Measurements from ENCODE around the gene NEURL3.
"Not testable (repeated sequence)": the region's sequence is repeated elsewhere in the genome, so short reads cannot be mapped to it uniquely, and the experiment has no call there.

NEURL3 gene

DNA sequence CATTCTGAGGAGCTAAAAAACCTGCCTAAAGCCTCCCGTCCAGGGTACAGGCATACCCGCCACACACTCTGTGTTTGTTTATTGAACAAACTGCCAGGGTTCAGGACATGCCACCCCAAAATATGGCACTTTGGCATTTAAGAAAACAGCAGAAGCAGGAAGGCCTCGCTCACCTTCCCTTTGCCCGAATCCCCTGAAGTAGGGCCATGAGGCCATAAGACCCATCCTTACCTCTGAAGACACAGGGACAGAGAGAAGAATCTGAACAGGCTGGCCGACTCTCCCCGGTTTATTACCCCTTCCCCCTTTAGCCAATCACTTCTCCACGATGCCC lies 1.7 kb upstream of the NEURL3 start:
- no peak for DNase-seq (ENCODE audit: low read depth in 2 of 2)

DNA sequence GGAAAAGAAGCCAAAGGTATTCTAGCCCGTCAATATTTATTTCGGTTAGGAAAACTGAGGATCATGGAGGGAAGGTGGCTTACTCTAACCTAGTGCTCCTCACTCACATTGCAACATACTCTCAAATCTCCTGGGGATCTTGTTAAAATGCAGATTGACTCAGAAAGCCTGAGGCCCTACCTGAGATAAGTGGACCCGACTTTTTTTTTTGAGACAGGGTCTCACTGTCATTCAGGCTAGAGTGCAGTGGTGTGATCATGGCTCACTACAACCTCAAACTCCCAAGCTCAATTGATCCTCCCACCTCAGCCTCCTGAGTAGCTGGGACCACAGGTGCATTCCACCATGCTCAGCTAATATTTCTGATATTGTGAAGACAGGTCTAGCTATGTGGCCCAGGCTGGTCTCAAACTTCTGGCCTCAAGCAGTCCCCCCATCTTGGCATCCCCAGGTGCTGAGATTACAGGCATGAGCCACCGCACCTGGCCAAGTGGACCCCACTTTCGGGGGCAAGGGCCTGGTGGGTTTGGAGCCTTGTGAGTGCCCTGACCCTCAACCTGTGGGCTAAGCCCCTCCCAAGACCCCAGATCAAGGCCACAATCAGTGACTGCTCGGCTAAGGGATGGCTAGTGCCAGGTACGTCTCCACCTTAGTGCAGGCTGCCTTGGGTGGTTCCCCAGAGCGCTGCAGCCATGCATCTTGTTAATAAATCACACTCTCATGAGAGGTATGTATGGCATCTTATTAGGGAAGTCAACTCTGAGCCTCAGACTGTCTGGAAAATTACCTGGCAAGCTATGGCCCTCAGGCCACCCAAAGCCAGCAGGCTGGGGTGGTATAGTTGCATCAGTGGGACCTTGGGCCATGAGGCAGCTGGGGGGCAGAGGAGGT lies 1.1 kb upstream of the NEURL3 start:
- DNase-seq (ENCODE audit: low read depth in 2 of 2) = no peak

DNA sequence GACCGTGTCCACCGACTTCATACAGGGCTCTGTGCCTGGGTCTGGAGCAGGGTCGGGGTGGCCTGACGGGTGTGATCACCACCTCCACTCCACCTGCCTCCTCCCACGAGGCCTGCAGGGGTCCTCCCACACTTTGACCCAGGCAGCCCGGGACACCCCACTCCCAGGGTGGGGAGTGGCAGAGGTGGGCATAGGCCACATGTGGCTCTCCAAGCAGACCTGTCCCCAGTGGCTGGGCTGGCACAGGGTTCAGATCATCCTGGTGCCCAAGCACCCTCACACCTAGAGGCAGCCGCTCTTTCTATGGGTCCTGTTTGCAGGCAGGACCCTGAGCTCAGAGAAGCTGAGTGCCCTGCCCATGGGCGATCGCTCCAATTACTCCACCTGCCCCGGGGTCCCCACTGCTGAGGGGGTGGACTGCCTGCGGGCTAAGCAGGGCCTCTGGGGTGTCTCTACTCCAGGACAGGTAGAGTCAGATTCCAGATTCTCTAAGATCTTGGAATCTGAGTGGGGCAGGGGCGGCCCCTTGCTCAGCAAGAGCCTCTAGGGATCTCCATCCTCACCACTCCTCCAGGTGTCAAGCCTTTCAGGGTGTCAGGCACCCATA lies 1.4 kb downstream of the NEURL3 start:
- DNase-seq (ENCODE audit: low read depth in 2 of 2) = no peak

DNA sequence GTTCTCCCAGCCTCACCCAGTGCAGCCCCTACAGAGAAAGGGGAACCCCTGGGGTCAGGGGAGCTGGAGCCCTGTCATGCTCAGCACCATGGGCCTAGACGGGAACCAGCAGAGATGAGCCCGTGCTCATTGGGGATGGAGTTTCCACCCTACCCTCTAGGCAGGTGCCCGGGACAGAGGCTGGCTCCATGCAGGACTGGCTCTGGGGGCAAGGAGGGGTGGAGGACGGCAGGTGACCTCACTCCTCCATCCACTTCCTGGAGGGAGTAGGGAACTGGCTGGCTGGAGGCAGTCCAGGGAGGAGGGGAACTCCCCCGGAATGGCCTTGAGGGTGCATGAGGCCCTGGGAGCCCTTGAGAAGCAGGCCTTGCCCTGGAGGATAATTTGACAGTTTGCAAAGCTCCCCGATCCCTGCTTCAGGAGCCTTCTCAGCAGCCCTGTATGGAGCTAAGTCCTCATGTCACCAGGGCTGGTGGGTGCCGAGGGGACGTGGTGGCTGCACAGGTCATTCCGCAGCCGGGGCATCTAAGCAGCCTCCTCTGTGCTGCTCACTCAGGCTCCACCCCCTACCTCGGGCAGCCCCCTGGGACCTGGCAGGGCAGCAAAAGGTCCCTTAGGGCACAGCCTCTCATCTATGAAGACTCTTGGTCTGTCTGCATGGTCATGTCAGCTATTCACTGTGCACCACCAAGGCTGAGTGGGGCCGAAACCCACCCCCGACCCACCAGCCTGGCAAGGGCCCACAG lies 2.1 kb downstream of the NEURL3 start:
- no peak for DNase-seq (ENCODE audit: low read depth in 2 of 2)

DNA sequence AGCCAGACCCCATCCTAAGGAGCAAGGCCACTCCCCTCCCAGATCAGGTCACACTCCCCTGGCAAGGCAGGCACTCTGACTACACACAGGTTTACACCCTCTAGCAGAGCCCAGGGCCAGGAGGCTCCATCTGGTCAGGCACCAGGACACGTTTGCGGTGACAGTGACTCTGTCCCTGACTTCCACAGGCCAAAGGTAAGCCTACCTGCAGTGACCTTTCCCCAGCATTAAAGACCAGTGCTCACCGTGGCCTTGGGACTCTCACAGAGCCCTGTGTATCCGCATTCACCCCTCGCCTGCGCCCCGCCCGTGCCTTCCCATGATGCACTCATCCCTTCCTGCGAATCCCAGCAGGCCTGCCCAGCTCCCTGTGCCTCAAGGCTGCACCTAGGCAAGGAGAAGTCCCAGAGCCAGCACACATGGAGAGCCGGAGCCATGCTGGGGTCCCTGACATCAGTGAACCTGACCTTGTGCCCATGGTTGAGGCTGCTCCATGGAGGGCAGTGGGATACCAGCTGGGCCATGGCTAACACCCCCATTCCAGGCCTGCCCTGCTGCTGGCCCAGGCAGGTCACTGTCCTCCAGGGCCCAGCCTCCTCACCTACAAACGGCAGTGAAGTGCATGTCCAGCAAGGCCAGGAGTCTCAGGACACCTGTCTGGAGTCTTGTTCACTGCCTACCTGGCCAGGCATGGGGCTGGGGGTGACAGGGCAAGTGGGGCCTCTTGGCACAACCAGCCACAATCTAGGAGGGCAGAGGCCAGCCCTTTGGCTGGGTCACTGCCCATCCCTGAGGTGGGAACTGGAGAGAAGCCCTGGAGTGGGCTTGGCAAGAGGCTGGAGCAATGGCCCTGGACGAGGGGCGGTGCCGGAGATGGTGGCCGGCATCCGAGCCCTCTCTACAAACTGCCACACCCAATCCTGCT lies 3.0 kb downstream of the NEURL3 start:
- DNase-seq (ENCODE audit: low read depth in 2 of 2) = no peak

DNA sequence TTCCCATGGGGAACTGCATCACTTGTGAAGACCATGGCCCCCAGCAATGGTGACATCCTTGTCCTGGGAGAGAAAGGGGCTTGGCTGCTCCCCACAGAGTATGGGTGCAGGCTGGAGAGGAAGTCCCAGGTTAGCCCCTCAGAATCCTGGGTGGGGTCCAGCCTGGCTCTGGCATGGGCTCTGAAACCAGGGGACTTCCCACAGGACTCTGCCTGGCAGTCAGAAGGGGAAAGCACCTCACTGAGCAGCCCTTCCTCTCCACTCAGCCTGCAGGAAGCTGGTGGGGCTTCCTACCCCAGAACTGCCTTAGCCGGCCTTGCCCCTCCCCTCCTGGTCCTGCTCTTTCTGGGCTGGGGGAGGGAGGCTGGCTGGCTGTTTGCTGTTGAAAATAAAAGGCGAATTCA lies 3.7 kb downstream of the NEURL3 start:
- DNase-seq (ENCODE audit: low read depth in 2 of 2) = no peak

DNA sequence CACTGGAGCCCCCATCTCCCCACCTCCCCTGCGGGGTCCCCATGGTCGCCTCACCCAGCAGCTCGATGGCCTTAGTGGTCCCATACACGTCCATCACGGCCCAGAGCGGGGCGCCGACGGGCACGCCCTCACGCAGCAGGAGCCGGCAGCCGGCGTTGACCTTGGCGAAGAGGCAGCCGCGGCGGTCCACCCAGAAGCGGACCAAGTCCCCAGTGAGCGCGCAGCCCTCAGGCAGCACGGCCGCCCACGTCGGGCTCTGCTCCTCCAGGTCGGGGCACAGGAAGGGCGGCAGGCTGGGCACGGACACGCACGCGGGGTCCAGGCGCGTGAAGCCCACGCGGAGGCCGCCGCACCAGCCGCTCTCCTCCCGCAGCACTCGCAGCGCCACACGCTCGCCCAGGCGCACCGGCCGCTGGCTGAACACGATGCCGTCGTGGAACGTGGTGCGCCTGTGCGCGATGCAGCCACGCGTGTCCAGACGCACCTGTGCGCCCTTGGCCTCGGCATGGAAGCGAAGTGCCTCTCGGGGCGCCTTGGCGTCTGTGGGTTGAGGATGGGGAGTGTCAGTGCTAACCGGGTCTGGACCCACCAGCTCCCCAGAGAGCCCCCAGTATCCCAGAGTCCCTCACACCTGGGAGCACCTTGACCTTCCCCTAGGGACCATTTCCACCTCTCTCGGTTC lies 4.6 kb downstream of the NEURL3 start:
- DNase-seq (ENCODE audit: low read depth in 2 of 2) = no peak

DNA sequence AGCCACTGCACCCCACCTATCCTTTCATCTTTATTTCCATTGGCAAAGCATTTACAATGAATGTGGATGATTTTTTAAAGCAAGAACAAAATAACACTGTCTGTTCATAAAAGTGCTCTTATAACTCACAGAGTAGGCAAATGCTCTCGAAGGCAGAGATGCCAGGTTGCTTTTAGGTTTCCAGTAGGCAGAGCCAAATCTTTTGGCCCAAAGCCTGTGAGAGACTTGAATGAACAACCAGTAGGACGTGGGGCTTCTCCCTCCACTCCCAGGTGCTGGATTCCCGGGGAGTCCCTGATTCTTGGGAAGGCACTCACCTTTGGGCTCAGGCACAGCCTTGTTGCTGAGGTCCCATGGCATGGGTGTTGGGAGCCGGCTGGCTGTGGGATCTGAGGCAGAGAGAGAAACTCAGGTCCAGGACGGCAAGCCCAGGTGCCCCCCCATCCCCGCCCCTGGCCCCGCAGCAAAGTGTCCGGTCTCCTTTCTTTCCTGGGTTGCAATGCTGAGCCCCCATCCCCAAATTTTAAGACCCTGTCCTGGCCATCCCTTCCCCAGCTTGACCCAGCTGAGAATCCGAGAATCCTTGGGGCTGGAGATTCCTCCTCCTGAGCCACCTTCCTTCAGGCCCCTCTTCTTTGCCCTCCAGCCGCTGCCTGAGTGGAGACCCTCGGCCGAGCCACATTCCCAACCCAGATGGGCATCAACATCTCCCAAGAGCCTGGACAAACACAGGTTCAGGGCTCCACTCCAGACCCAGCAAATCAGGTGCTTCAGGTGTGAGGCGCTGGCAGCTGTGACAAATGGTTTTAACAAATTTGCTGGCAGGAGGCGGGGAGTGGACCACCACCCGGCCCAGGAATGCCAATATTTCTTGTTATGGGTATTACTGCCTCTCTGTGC lies 5.8 kb downstream of the NEURL3 start:
- no peak for DNase-seq (ENCODE audit: low read depth in 2 of 2)

DNA sequence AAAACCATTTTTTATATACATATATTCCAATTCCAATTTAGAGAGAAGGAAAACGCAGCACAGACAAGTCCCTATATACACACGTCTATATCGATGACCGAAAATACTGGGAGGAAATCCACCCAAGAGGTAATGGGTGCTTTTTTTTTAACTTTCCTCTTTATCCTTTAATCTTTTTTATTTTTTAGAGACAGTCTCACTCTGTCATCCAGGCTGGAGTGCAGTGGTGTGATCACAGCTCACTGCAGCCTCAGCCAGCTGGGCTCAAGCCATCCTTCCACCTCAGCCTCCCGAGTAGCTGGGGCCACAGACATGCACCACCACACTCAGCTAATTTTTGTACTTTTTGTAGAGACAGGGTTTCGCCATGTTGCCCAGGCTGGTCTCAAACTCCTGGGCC lies 6.5 kb downstream of the NEURL3 start:
- DNase-seq (ENCODE audit: low read depth in 2 of 2) = not testable (repeated sequence)

DNA sequence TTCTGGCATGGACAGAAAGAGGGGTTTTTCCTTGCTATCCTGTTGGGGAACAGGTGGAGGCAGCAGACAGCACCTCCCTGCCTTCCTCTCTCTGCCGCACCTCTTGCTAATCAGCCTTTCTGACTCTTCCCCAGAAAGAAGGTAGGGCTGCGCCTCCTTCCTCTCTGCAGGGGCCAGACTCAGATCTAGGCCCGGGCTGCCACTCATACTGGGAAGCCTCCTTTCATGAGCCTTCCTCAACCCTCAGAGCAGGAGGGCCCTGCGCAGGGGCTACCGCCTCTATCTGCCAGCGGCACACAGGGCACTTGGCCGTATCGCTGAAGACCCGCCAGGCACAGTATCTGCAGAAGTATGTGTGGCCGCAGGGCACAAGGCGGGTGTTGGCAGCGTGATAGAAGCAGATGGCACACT lies 7.1 kb downstream of the NEURL3 start:
- DNase-seq (ENCODE audit: low read depth in 2 of 2) = no peak

DNA sequence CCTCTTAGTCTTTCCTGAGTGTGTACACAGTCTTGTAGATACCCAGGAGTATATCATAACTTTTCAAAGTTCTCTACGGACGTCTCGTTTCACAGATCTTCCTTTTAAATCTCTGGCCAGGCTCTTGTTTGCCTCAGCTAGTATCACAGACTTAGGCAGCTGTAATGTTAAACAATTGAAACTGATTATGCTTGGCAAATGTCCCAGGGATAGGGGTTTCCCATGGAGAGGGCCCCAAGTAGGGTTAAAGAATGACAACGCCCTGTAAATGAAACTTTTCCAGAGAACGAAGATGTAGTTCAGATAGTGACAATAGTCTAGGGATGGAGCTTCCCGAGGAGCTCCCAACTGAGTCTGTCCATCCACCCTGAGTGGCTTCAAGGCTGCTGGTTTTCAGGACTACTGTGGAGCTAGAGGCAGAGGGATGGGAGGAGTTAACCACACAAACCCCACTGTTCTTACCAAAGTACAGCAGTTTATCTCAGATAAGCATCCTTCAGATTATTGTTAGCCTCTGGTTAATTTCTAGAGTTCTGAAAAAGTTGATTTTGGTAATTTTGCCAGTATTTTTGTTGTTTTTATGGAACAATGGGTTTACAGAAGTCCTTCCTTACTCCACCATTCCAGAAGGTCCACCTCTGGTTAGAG lies 9.1 kb downstream of the NEURL3 start:
- DNase-seq (ENCODE audit: low read depth in 2 of 2) = no peak

DNA sequence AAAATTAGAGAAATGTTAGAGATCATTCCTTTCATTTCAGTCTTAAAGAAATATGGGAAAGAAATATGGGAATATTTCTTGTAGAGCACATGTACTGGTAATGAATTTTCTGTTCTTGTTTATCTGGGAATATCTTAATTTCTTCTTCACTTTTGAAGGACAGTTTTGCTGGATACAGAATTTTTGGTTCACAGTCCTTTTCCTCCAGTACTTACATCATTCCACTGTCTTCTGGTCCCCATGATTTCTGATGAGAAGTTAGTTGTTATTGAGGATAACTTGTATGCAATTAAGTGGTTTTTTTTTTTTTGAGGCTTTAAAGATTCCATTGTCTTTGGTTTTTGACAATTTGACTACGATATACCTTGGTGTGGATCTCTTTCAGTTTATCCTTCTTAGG lies 11.0 kb downstream of the NEURL3 start:
- DNase-seq (ENCODE audit: low read depth in 2 of 2) = no peak

DNA sequence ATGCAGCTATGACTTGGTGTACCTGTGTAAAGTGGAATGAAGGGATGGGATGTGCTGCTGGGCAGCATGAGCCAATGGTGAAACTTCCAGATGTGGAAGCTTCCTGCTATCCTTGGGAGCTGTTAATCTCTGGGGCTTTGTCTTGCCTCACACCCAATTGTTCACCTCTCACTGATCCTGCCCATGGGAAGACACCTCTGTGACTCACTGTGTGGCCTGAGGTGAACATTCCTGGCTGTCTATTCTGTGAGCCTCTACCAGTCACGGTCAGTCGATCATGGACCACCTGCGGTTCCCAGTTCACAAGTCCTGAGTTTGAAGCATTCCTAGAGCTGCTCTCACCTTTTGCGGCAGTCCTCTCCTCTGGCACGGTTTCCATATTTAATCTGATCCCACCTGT lies 12.1 kb downstream of the NEURL3 start:
- no peak for DNase-seq (ENCODE audit: low read depth in 2 of 2)

DNA sequence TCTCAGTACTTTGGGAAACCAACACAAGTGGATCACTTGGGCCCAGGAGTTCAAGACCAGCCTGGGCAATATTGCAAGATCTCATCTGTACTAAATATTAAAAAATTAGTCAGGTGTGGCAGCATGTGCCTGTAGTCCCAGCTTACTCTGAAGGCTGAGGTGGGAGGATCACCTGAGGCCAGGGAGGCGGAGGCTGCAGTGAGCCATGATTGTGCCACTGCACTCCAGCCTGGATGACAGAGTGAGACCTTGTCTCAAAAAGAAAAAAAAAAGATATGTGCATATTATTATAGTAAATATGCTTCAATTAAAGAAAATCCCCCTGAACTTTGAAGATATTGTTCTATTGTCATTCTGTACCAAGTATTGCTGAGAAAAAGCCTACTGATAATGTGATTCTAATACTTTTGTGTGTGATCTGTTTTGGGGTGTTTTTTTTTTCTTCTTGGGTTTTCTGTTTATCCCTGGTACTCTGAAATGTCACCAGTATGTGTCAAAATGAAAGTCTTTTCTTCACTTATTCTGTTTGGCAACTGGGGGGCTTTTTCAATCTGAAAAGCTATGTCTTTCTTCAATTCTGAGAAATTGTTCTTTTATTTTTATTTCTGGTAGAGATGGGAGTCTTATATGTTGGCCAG lies 13.2 kb downstream of the NEURL3 start:
- DNase-seq (ENCODE audit: low read depth in 2 of 2) = no peak

DNA sequence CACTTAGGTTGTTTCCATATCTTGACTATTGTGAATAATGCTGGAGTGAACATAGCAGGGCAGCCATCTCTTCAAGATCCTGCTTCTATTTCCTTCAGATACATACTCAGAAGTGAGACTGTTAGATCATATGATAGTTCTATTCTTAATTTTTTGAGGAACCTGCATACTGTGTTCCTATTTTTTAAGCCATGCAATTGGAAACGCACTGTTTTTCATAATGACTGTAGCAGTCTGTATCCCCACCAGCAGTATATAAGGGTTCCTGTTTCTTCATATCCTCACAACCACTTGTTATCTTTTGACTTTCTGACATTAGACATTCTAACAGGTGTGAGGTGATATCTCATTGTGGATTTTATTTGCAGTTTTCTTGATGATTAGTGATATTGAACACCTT lies 15.5 kb downstream of the NEURL3 start:
- DNase-seq (ENCODE audit: low read depth in 2 of 2) = no peak

DNA sequence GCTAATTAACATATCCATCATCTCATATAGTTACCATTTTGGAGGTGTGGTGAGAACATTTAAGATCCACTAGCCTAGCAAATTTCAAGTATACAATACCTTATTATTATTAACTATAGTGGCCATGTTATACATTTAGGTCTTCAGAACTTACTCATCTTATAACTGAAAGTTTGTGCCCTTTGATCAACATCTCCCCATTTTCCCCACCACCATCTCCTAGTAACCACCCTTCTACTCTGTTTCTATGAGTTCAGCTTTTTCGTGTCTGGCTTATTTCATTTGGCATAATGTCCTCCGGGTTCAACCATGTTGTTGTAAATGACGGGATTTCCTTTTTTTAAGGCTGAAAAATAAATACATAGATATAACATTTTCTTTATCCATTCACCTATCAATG lies 15.9 kb downstream of the NEURL3 start:
- DNase-seq (ENCODE audit: low read depth in 2 of 2) = no peak

DNA sequence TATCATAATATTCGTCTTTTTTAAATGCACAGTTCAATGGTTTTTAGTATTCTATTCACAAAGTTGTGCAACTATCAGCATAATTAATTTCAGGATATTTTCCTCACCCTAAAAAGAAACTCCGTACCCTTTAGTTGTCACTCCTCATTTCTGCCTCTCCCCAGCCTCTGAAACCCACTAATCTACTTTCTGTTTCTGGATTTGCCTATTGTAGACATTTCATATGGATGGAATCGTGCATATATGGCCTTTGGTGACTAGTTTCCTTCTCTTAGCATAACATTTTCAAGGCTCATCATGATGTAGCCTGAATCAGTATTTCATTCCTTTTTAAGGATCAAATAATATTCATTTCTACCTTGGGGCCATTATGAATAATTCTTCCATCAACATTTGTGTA lies 18.5 kb downstream of the NEURL3 start:
- no peak for DNase-seq (ENCODE audit: low read depth in 2 of 2)

DNA sequence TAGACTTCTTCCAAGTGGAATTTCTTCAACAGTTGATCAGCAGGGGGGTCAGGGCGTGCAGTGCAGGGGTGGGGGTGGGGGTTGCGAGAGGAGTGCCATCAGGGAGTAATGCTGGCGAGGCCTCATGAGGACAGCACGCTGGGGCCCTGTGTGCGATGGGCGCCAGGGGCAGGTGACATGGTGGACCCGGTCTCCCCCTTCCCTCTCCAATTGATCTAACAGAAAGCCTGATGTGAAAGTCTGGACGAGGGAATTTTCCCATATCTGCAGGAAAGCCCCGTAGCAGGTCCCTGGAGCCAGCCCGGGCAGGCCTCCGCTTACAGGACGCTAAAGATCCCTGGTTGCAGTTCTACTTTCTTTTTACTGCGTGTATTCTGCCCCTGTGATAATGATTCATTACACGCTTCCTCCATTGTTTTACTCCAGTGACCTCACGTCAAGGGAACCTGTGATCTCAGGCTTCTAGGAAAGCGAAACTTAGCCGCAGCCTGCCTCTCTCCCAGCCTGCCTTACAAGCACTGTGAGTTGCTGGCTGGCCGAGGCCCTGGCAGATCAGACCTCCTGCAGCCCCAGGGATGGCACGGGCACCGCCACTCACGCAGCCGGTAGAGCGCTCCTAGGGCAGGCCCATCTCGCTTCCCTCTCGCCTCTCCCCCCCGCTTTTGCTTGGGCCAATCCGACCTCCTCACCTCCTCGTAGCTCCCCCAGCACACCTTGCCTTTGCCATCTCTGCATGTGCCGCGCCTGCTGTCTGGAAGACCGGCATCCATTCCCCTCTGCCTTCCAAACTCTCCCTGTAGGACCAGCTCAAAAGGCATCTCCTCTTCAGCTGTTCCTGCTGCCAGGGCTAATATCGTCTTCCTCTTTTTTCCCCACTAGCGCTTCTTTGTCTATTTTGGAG lies 19.2 kb downstream of the NEURL3 start:
- peak; percentile 56 to 66 for DNase-seq (ENCODE audit: low read depth in 2 of 2)

All from stimulated activated CD8-positive, alpha-beta memory T cell treated with anti-CD3 and anti-CD28 coated beads, Interleukin-2, amount 100 ng/mL, for 1 hour (primary cell).